Colonic mucosa (tissue), 4 donors: ENCODE data around the gene ST3GAL5. TPM values are rescaled to one million over a fixed set of nuclear protein-coding genes. Genes with fewer than 3 reads are reported as not detected.

ENCODE experiments used
- DNase-seq: peaks from one replicate; pipeline ENCODE4 v3.0.0-alpha.2; 2020
- H3K27ac ChIP-seq: fragments of 200-600 bp; one replicate; pipeline ENCODE4 v1.8.0; 2021
- H3K27me3 ChIP-seq: fragments of 200-600 bp; one replicate; pipeline ENCODE4 v1.8.0; 2021
- H3K36me3 ChIP-seq: fragments of 200-600 bp; one replicate; pipeline ENCODE4 v1.8.0; 2021
- H3K4me1 ChIP-seq: fragments of 200-600 bp; one replicate; pipeline ENCODE4 v1.8.0; 2021; ENCODE audit warnings: mild to moderate bottlenecking
- H3K4me3 ChIP-seq: fragments of 200-600 bp; one replicate; pipeline ENCODE4 v1.8.0; 2021
- H3K9ac ChIP-seq, 2 donors: one replicate each; pipeline ENCODE4 v1.7.0; 2013; ENCODE audit warnings: control low read depth in 2 of 2, low read depth in 2 of 2, low read length in 2 of 2
- H3K9me3 ChIP-seq: fragments of 200-600 bp; one replicate; pipeline ENCODE4 v1.8.0; 2021
- intact Hi-C: fragments of 100-400 bp; cut with DNase I; formaldehyde crosslinking; loops from one replicate; pipeline ENCODE4 v1.14.1; 2022
- total RNA-seq, 2 donors: library from RNA; stranded (reverse); fragmentation: NEBNext Ultra II Directional in 1 of 2; extraction: Animal tissue kit (Norgen Biotek cat#: 25700) in 1 of 2; gene quantifications; one replicate each; pipeline ENCODE4 v1.2.1, GENCODE V29; 2021
- TF ChIP-seq, protein P1 (sequence below): fragments of 200-600 bp; IDR thresholded peaks from one replicate; pipeline ENCODE4 v1.8.0; 2022; ENCODE audit warnings: antibody characterized with exemption, mild to moderate bottlenecking
- donor health status: healthy.
- donor health status: DM: no; HTN: no; CAD: no.
- donor health status: DM: no; HTN: no; CAD: no.

The ST3GAL5 gene
- total RNA-seq, 2 donors from 2014 or later, result 2.6 to 3.5 TPM

DNA sequence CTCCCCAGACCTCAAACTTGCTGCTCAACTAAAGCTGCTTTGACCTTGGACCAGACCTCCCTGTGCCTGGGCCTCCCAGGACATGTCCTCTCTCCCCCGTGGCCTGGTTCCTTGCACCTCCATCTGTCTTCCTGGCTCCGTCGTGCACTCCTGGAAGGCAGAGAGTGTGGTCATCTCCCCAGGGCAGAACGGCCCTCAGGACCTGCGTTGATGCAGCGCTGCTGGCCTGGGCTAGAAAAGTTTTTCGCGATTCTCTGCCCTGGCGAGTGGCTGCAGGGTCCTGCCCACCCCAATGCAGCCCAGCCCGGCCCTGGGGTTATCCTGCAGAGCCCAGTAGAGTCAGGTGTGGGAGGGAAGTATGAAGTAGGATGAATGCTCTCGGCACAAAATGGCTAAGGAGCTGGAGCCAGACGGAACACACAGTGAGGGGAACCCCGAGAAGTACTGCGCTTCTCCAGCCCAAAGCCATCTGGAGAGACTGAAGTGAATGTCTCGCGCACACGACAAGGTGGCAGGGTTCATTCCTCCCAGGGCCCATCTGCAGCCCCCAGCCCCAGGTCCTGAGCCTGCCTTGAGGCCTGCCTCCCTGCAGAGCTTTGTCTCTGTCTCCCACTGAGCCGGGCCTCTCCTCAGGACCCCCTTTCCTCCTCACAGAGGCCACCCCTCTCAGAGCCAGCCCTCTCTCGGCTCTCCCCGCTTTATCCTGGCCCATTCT is 93.3 kb downstream of the ST3GAL5 start:
- no peaks in the 10 kb centered on the region for H3K4me1 ChIP-seq

DNA sequence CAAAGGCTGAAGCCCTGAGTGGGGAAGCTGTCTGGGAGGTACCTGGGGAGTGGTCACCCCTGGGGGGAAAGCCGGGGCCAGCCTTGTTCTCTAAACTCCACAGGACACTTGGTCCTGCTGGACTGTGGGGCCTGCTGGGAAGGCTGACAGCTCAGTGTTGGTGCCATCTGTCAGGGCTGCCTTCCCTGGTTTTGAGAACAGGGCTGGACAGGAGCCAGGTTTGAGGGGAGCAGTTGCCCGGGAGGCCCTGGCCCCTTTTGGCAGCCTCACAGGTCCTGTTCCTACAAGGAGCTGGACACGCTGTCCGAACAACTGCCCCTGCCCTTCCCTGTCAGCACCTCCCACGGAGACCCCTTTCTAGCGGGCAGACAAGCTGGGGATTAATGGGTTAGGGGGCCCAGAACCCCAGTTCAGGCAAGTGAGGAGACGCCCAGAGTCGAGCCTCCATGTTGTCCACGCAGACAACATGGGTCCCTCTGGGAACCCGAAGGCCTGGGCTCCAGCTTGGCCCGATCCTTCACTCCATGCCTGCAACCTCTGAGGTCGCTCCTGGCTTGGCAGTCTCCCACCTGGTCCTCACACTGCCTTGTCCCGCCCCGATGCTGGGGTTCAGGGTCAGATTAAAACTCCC is 94.2 kb downstream of the ST3GAL5 start:
- Histone ChIP-seq H3K9me3 (no peaks in the 10 kb centered on the region), H3K27ac (no peak overlapping the region), H3K4me3 (no peak overlapping the region), H3K4me1 (no peaks in the 10 kb centered on the region), H3K9ac (no peak overlapping the region), H3K27me3 (no peaks in the 10 kb centered on the region), H3K36me3 (no peaks in the 10 kb centered on the region)
- DNase-seq, result no peak
- TF ChIP-seq, protein P1, sequence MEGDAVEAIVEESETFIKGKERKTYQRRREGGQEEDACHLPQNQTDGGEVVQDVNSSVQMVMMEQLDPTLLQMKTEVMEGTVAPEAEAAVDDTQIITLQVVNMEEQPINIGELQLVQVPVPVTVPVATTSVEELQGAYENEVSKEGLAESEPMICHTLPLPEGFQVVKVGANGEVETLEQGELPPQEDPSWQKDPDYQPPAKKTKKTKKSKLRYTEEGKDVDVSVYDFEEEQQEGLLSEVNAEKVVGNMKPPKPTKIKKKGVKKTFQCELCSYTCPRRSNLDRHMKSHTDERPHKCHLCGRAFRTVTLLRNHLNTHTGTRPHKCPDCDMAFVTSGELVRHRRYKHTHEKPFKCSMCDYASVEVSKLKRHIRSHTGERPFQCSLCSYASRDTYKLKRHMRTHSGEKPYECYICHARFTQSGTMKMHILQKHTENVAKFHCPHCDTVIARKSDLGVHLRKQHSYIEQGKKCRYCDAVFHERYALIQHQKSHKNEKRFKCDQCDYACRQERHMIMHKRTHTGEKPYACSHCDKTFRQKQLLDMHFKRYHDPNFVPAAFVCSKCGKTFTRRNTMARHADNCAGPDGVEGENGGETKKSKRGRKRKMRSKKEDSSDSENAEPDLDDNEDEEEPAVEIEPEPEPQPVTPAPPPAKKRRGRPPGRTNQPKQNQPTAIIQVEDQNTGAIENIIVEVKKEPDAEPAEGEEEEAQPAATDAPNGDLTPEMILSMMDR, result no peak
- intact Hi-C loops, result no loop called here

More for the DNA sequence above, 93.3 kb downstream of the ST3GAL5 start:
- H3K9me3 ChIP-seq, result no peaks in the 10 kb centered on the region
- no peak overlapping the region for H3K27ac ChIP-seq
- H3K27me3 ChIP-seq, result no peaks in the 10 kb centered on the region
- intact Hi-C loops, result no loop called here
- no peak overlapping the region for H3K9ac ChIP-seq
- H3K36me3 ChIP-seq, result no peaks in the 10 kb centered on the region
- no peak overlapping the region for H3K4me3 ChIP-seq
- DNase-seq, result no peak
- TF ChIP-seq, protein P1, result no peak

DNA sequence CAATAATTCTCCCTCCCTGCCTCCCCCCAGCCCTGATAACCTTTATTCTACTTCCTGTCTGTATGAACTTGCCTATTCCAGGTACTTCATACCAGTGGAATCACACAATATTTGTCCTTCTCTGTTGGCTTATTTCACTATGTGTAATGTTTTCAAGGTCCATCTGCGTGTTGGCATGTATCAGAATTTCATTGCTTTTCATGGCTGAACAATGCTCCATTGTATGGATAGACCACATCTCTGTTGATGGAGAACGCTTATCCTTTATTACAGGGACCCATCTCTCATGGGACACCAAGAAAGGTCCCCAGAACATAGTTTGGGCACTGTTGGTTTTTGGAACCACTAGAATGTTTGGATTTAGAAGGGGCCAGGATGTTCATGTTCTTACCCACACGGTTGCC is 94.8 kb downstream of the ST3GAL5 start:
- no peak overlapping the region for H3K4me3 ChIP-seq
- no peak overlapping the region for H3K9ac ChIP-seq
- H3K27ac ChIP-seq, result no peak overlapping the region
- no peaks in the 10 kb centered on the region for H3K4me1 ChIP-seq
- no peak for DNase-seq
- intact Hi-C loops, result no loop called here
- H3K36me3 ChIP-seq, result no peaks in the 10 kb centered on the region
- H3K9me3 ChIP-seq, result no peaks in the 10 kb centered on the region
- no peaks in the 10 kb centered on the region for H3K27me3 ChIP-seq
- TF ChIP-seq, protein P1, result no peak

DNA sequence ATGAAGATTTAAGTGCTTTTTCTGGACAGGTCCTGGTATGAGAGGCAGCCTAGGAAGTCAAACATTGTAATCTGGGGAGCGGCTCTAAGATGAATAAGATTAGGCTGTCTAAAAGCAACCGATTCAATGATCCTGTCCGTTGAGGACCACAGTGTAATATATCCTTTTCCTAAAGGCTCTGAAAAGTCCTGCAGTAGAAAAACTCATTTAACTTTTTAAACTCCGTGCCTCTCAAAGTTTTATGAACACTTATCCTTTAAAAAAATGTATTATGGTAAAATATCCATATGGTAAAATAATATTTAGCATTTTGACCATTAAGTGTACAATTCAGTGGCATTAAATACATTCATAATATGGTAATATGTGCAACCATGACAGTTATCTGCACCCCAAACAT is 95.2 kb downstream of the ST3GAL5 start:
- H3K4me3 ChIP-seq, result no peak overlapping the region
- intact Hi-C loops, result no loop called here
- no peaks in the 10 kb centered on the region for H3K4me1 ChIP-seq
- TF ChIP-seq, protein P1, result no peak
- H3K27ac ChIP-seq, result no peak overlapping the region
- H3K9ac ChIP-seq, result no peak overlapping the region
- H3K36me3 ChIP-seq, result no peaks in the 10 kb centered on the region
- no peak for DNase-seq
- H3K9me3 ChIP-seq, result no peaks in the 10 kb centered on the region
- no peaks in the 10 kb centered on the region for H3K27me3 ChIP-seq

DNA sequence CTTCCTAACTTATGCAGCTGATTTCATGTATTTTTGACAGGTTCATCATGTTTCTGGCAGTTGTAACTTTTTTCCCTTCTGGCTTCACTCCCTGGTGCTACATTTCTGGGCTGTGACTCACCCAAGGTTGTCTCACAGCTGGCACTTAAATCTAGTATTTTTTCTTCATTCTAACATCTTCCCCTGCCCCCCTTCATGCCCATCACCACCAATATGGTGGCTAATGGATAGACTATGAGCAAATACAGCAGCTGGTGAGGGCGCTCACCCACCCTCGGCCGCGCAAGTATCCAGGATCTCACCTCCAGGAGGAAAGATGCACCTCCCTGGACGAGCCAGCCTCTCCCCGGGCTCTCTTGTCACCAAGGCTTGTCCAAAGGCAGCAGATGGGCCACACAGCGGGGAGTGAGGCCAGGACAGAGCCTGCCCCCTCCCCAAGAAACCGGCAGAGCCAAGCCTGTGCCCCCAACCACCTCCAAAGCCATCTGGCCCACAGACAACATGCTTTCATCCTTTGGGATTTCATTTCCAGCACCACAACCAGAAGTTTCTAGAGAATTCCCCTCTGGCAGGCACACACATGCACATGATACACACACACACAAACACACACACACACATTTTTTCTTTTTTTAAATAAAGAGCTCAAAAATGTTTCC is 95.9 kb downstream of the ST3GAL5 start:
- DNase-seq, result no peak
- Histone ChIP-seq H3K4me1 (no peaks in the 10 kb centered on the region), H3K9ac (no peak overlapping the region), H3K4me3 (no peak overlapping the region), H3K36me3 (no peaks in the 10 kb centered on the region), H3K27me3 (no peaks in the 10 kb centered on the region), H3K9me3 (no peaks in the 10 kb centered on the region), H3K27ac (no peak overlapping the region)
- TF ChIP-seq, protein P1, result no peak
- intact Hi-C loops, result no loop called here
